Stomach (tissue), 4 donors: ENCODE results near the gene ATP11A.

ENCODE experiments used
- EP300 ChIP-seq: sonication (generic); formaldehyde crosslinking; IDR thresholded peaks from one replicate; pipeline ENCODE4 v1.6.1; 2017; ENCODE audit warnings: antibody characterized with exemption
- POLR2A ChIP-seq, 4 donors: fragments of 450-650 bp; IDR thresholded peaks; one replicate each; pipeline ENCODE4 v1.6.1; 2016; ENCODE audit warnings: antibody characterized with exemption in 4 of 4, control low read depth in 2 of 4, mild to moderate bottlenecking in 1 of 4, moderate library complexity in 1 of 4

GRCh38 chr13:112835796-112836195 lies 146.0 kb downstream of the ATP11A start:
- TF ChIP-seq POLR2A (IDR thresholded peaks at IDR 0.05) (no peak), EP300 (no peak)
